LNCaP clone FGC (cell line): ENCODE results near the gene CST4.

Source experiments
- DNase-seq: peaks from one replicate; pipeline ENCODE4 v3.0.0-alpha.2; 2011; ENCODE audit warnings: low read depth
- H3K4me3 ChIP-seq: 2 replicates; pipeline ENCODE4 v1.5.1; 2011; ENCODE audit warnings: mild to moderate bottlenecking, low read depth, low read length, control low read depth
- TF ChIP-seq, protein P1 (sequence below): IDR thresholded peaks from 2 replicates; pipeline ENCODE4 v1.5.1; 2012; ENCODE audit warnings: mild to moderate bottlenecking; ENCODE audit not compliant: control insufficient read depth, insufficient read depth; ENCODE audit errors: extremely low read depth

Gene CST4

DNA sequence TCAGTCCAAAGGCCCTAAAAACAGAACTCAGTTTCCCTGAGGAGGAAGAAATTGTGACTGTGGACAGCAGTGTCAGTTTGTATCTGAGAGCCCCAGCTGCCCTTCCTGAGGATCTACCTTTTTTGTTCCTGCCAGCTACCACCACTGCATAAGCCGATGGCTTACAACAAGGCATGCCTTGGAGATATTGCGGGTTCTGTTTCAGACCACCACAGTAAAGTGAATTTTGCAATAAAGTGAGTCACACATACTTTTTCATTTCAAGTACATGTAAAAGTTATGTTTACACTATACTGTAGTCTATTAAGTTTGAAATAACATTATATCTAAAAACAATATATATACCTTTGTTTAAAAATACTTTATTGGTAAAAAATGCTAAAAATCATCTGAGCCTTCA lies 41.5 kb downstream of the CST4 start:
- H3K4me3 ChIP-seq, result no peak overlapping the region
- TF ChIP-seq, protein P1, sequence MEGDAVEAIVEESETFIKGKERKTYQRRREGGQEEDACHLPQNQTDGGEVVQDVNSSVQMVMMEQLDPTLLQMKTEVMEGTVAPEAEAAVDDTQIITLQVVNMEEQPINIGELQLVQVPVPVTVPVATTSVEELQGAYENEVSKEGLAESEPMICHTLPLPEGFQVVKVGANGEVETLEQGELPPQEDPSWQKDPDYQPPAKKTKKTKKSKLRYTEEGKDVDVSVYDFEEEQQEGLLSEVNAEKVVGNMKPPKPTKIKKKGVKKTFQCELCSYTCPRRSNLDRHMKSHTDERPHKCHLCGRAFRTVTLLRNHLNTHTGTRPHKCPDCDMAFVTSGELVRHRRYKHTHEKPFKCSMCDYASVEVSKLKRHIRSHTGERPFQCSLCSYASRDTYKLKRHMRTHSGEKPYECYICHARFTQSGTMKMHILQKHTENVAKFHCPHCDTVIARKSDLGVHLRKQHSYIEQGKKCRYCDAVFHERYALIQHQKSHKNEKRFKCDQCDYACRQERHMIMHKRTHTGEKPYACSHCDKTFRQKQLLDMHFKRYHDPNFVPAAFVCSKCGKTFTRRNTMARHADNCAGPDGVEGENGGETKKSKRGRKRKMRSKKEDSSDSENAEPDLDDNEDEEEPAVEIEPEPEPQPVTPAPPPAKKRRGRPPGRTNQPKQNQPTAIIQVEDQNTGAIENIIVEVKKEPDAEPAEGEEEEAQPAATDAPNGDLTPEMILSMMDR, result no peak
- no peak for DNase-seq

DNA sequence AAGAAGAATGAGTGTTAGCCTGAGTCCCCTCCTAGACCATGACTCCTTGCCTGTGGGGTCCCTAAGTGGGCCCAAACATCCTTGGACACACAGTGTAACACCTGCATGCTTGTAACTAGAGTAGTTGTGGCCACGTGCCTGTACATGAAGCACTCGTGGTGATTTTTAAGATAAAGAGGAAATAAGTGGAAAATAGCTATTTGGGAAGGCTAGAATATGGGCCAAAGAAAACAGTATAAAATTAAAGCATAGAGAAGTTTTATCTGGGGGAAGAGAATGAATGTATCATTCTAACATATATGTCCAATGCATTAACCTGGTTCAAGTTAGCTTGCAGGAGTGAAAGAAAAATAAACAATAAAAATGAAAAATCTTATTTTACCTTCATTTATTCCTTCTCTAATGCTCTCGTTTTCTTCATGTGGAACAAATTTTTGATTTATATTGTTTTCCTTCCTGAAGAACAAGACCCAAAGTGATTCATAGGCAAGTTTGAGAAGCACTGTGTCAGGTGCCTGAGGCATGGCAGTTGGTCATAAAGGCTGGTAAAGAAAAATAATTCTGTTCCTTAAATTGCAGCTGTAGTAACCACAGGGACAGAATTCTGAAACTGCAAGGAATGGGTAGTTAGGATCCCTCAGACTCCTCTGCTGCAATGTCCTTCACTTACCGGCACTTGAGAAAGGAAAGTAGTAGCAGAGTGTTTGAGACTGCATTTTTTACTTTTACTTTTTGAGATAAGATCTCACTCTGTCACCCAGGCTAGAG lies 42.5 kb downstream of the CST4 start:
- TF ChIP-seq, protein P1, result no peak
- no peak overlapping the region for H3K4me3 ChIP-seq
- no peak for DNase-seq

- H3K4me3 ChIP-seq, result no peak overlapping the region
These were observed 43.3 kb downstream of the CST4 start for GRCh38 chr20:23645575-23645974.

GRCh38 chr20:23644164-23644563 lies 44.7 kb downstream of the CST4 start:
- no peak for DNase-seq
- TF ChIP-seq, protein P1, result no peak
- no peak overlapping the region for H3K4me3 ChIP-seq

More at GRCh38 chr20:23645575-23645974, 43.3 kb downstream of the CST4 start:
- no peak for DNase-seq
- TF ChIP-seq, protein P1, result no peak

GRCh38 chr20:23643659-23644058 lies 45.2 kb downstream of the CST4 start:
- H3K4me3 ChIP-seq, result no peak overlapping the region
- TF ChIP-seq, protein P1, result no peak
- DNase-seq, result no peak

DNA sequence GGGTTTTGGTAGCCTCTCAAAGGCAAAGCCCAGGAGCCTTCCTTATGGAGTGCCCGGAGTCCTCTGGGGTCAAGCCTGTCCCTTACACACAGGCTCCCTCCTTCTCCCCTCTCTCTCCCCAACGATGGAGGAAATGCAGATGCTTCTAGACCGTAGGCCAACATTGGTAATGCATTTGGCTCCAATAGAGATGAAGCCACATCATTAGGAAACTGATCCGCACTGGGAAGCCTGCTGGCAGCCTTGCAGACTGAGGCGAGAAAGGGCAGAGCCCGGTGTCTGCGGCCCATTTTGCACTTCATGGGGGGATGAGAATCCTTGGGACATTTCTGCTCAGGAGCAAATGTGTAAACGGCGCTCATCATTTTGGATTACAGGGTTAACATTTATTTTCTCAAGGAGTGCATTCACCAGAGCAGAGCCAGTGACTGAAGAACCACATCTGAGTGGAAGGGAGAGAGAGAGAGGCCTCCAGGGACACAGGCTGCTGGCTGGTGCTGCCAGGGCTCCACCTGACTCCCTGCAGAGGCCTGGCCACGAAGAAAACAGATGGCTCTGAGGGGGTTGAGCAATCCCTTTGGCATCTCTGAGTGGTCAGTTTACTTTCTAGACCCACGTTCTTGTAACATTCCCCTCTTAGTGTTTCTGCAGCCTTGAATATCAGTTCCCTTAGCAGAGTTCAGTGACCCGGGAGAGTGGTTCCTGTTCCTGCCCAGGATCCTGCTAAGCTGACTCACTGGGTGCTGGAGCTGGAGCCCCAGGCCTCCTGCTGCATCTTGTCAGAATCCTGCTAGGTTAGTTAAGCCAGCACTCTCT lies 46.7 kb downstream of the CST4 start:
- TF ChIP-seq, protein P1, result no peak
- H3K4me3 ChIP-seq, result no peak overlapping the region
- no peak for DNase-seq
